GM12801 (cell line): ENCODE data around the gene MPPED1.

Experiments
- TF ChIP-seq, protein P1 (sequence below): IDR thresholded peaks from one replicate; pipeline ENCODE4 v1.5.1; 2011; ENCODE audit warnings: control low read depth; ENCODE audit not compliant: insufficient read length; ENCODE audit errors: extremely low read depth

MPPED1 gene

DNA sequence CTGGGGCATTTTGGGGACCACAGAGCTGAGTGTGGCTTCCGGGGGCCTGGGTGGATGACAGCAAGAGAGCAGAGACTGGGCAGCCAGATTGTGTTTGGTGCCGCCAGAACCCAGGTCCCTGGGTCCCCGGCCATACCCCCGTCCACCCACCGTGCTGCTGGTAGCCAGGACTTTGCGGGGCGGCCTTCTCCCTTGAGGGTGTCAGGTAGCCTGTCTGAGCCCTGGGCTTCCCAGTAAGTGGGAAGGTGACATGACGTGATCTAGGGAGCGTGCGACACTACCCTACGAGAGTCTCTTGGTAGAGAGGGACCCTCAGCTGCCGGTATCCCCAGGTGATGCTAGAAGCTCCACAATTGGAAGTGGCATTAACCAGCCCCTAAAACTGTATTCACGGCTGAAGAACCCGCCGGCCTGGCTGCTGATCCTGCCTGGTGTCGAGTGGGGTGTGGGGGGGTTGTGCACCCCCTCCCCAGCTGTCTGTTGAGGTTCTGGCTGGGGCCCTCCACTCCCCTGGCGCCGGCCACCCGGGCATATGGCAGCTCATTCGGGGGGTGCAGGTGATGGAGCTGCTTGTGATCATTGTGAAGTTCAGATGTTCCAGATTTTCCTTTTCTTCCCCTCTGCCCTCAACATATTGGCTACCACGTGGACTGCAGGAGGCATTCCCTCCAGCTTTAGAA, 66.9 kb downstream of the MPPED1 start:
- TF ChIP-seq, protein P1, sequence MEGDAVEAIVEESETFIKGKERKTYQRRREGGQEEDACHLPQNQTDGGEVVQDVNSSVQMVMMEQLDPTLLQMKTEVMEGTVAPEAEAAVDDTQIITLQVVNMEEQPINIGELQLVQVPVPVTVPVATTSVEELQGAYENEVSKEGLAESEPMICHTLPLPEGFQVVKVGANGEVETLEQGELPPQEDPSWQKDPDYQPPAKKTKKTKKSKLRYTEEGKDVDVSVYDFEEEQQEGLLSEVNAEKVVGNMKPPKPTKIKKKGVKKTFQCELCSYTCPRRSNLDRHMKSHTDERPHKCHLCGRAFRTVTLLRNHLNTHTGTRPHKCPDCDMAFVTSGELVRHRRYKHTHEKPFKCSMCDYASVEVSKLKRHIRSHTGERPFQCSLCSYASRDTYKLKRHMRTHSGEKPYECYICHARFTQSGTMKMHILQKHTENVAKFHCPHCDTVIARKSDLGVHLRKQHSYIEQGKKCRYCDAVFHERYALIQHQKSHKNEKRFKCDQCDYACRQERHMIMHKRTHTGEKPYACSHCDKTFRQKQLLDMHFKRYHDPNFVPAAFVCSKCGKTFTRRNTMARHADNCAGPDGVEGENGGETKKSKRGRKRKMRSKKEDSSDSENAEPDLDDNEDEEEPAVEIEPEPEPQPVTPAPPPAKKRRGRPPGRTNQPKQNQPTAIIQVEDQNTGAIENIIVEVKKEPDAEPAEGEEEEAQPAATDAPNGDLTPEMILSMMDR: no peak

DNA sequence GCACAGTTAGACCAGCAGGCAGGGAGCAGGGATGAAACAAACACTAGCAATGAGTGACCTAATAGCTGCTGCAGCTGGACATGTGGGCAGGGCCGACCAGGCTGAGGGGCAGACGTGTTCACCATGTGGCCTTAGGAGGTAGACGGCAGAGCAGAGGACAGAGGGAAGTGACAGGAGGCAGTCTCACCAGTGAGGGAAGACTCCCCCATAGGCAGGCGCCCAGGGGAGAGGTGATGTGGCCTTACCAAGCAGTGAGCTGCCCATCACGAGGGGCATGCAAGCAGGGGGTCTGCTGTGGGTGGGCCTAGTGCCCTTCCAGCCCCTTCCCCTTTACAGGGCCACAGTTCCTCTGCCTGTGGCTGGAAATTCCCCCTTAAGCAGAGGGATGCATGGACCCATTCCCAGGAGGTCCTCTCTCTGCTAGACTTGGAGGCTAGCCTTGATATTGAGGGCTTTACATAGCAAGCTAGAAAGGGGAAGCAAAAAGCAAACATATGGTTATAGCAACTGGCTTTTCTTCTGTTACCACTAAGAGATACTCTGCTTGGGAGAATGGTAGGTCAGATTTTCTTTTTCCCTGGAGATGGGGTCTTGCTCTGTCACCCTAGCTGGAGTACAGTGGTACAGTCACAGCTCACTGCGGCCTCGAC, 67.6 kb downstream of the MPPED1 start:
- TF ChIP-seq, protein P1: no peak

DNA sequence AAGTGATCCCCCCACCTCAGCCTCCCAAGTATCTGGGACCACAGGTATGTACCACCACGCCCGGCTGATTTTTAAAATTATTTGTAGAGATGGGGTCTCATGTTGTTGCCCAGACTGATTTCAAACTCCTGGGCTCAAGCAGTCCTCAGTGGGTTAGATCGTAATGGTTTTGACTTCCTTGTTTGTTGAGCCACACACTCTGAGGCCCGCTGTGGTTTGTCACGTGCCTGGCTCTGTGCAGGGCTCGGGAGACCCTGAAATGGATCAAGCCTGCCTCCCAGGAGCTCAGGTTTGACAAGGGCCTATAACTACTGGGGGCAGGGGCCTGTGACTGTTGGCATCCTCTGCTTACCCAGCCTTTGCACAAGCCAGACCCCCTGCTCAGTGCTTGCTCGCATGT, 68.1 kb downstream of the MPPED1 start:
- TF ChIP-seq, protein P1: no peak

DNA sequence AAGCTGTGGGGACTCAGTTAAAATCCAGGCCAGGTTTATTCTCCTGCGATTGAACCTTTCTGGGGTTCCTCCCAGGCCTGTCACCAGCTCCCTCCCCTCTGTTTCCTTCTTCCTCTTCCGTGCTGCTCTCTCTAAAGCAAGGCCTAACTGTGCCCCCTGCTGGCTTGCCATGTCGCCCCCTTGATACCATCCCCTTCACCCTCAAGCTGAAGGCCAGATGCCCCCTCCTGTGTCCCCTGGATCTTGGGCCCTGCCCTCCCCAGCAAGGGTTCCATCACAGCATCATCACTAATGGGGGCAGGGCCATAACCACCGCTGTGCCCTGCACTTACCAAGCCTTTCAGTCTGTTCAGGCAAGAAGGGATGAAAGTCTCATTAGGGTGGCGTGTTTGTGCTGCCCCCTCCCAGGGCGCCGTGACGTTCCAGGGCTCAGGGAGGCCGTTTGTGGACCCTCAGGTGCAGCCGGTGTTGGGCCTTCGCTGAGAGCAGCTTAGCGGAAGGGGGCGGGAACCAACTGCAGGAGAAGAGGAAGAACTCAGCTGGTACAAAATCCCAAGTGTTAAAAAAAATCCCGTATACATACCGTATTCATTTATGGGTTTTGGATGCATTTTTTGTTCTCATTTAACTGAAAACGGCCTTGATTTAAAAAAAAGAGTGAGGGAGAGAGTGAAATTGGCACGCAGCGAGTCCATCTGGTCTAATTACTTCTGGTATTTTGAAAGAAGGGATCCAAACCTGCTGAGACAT, 69.9 kb downstream of the MPPED1 start:
- TF ChIP-seq, protein P1: no peak

DNA sequence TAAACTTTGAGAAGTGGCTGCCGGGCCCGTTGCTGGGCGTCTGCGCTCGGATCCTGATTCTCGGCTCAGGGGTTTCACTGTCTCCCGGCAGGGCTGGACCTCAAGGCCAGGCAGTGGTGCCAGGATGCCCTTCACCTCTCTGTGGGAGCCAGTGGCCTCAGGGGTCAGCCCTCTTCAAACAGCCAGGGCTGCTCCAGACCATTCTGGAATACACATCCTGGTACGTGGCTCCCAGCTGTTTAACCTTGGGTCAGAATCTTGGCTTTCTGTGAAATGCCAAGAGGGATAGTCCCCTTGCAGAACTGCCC, 70.5 kb downstream of the MPPED1 start:
- TF ChIP-seq, protein P1: no peak

DNA sequence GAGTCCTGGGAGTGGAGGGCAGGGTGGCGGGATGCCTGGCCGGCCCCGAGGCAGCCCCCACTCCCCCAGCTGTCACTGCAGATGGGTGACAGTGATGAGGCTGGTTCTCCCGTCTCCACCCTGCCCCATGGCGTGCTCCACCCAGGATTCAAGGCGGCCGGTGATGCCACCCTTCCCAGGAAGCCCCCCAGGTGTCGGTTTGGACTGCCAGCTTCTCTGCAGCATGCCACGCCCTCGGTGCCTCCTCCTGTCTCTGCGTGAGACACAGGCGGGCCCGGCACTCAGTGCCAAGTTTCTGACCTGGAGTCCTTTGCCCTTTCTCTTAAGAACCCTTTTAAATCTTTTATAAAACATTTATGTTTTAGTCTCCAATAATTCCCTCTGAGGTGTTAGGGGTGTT, 71.5 kb downstream of the MPPED1 start:
- TF ChIP-seq, protein P1: no peak

DNA sequence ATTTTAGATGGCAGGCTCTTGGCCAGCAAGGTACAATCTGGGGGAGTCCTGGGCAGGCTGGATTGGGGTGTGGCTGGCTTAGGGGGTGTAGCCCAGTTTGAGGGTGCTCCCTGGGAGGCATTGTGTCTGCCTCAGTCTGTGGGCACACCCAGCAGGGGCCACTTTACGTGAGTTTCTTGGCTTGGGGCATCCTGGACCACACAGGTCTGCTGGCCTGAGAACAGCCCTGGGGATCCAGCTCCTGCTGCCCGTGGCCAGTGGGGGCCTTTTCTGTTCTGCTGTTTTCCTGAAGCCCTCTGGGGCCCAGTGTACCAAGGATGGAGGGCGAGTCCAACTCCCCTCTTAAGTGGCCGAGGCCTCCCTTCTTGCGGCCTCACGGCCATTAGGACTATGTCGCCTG, 71.9 kb downstream of the MPPED1 start:
- TF ChIP-seq, protein P1: no peak
